NB4 (cell line): ENCODE data around the gene ATAD1.

Source experiments
- CTCF ChIP-seq: IDR thresholded peaks from one replicate; pipeline ENCODE4 v1.5.1; 2012; ENCODE audit warnings: low read depth, low read length
- POLR2A ChIP-seq: IDR thresholded peaks from 2 replicates; pipeline ENCODE4 v1.6.1; 2011; ENCODE audit warnings: mild to moderate bottlenecking; ENCODE audit not compliant: insufficient read length; ENCODE audit errors: extremely low read depth

GRCh38 chr10:87864496-87865059 lies 46.6 kb upstream of the ATAD1 start:
- no peak for TF ChIP-seq CTCF
- no peak for TF ChIP-seq POLR2A
